Liver (tissue), 3 donors: ENCODE results near the gene POU6F2.

Source experiments
- EGR1 ChIP-seq, 2 donors: IDR thresholded peaks; 2 replicates each; pipeline ENCODE4 v1.6.1; 2016 to 2018; ENCODE audit warnings: antibody characterized with exemption in 2 of 2, low read depth in 2 of 2
- FOXA2 ChIP-seq: IDR thresholded peaks from 2 replicates; pipeline ENCODE4 v1.6.1; 2016; ENCODE audit warnings: antibody characterized with exemption
- GABPA ChIP-seq, 2 donors: IDR thresholded peaks in 1 of 2; conservative IDR thresholded peaks in 1 of 2; 2 replicates each; pipeline ENCODE4 v1.6.1; 2016; ENCODE audit warnings: antibody characterized with exemption in 2 of 2, mild to moderate bottlenecking in 1 of 2, moderate library complexity in 1 of 2
- HNF4A ChIP-seq, 2 donors: conservative IDR thresholded peaks; 2 replicates each; pipeline ENCODE4 v1.6.1; 2016; ENCODE audit warnings: antibody characterized with exemption in 2 of 2, mild to moderate bottlenecking in 2 of 2
- JUND ChIP-seq, 2 donors: IDR thresholded peaks; 2 replicates each; pipeline ENCODE4 v1.6.1; 2016; ENCODE audit warnings: antibody characterized with exemption in 2 of 2
- NR2F2 ChIP-seq: IDR thresholded peaks from 2 replicates; pipeline ENCODE4 v1.6.1; 2016; ENCODE audit warnings: antibody characterized with exemption
- RAD21 ChIP-seq, 2 donors: IDR thresholded peaks; 2 replicates each; pipeline ENCODE4 v1.6.1; 2016; ENCODE audit warnings: antibody characterized with exemption in 2 of 2, mild to moderate bottlenecking in 2 of 2
- RXRA ChIP-seq, 2 donors: IDR thresholded peaks; 2 replicates each; pipeline ENCODE4 v1.6.1; 2017 to 2018; ENCODE audit warnings: antibody characterized with exemption in 2 of 2, mild to moderate bottlenecking in 1 of 2
- TAF1 ChIP-seq: conservative IDR thresholded peaks from 2 replicates; pipeline ENCODE4 v1.6.1; 2016; ENCODE audit warnings: antibody characterized with exemption, mild to moderate bottlenecking
- YY1 ChIP-seq: IDR thresholded peaks from 2 replicates; pipeline ENCODE4 v1.6.1; 2016; ENCODE audit warnings: antibody characterized with exemption, mild to moderate bottlenecking
- TF ChIP-seq, protein P1 (sequence below): fragments of 150-350 bp; IDR thresholded peaks from 2 replicates; pipeline ENCODE4 v1.5.1; 2017; ENCODE audit warnings: improper control_type of control experiment, low read depth, low read length; ENCODE audit not compliant: missing input control
- TF ChIP-seq, protein P2 (sequence below): IDR thresholded peaks from 2 replicates; pipeline ENCODE4 v1.6.1; 2016; ENCODE audit warnings: antibody characterized with exemption
- TF ChIP-seq, protein P3 (sequence below): IDR thresholded peaks from 2 replicates; pipeline ENCODE4 v1.6.1; 2016; ENCODE audit warnings: antibody characterized with exemption, mild to moderate bottlenecking
- TF ChIP-seq, protein P4 (sequence below): IDR thresholded peaks from 2 replicates; pipeline ENCODE4 v1.6.1; 2016; ENCODE audit warnings: antibody characterized with exemption
- donor health status: healthy.
- donor health status: healthy.

DNA sequence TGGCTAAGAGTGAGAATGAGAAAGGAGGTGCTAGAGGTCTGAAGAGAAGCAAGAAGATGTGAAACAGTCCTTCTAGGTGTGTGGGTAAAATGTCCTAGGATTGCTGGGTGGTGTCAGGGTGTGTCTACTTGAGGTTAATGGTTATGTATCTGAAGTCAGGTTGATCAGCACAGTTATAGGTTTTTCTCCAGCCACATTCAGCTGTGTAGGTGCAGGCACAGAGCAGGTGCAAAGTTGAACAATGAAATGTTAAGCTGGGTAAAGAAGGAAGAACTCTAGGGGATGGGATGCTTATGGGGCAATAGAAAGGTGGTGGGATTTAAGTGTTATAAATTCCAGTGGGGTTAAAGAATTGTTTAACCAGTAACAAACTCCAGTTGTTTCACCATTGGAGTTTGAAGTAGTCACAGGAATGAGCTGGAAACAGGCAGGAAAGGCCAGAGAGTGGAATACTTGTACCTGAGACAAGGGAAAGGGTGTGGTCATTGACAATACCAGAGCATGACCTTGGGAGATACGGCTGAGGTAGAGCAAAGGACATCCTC, 388.1 kb downstream of the POU6F2 start:
- TF ChIP-seq, protein P1, sequence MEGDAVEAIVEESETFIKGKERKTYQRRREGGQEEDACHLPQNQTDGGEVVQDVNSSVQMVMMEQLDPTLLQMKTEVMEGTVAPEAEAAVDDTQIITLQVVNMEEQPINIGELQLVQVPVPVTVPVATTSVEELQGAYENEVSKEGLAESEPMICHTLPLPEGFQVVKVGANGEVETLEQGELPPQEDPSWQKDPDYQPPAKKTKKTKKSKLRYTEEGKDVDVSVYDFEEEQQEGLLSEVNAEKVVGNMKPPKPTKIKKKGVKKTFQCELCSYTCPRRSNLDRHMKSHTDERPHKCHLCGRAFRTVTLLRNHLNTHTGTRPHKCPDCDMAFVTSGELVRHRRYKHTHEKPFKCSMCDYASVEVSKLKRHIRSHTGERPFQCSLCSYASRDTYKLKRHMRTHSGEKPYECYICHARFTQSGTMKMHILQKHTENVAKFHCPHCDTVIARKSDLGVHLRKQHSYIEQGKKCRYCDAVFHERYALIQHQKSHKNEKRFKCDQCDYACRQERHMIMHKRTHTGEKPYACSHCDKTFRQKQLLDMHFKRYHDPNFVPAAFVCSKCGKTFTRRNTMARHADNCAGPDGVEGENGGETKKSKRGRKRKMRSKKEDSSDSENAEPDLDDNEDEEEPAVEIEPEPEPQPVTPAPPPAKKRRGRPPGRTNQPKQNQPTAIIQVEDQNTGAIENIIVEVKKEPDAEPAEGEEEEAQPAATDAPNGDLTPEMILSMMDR = no peak
- TF ChIP-seq, protein P2, sequence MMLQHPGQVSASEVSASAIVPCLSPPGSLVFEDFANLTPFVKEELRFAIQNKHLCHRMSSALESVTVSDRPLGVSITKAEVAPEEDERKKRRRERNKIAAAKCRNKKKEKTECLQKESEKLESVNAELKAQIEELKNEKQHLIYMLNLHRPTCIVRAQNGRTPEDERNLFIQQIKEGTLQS = no peak
- no peak for TF ChIP-seq JUND (IDR thresholded peaks at IDR 0.05)
- no peak for TF ChIP-seq YY1
- TF ChIP-seq RAD21 (IDR thresholded peaks at IDR 0.05) = no peak
- TF ChIP-seq FOXA2 = no peak
- no peak for TF ChIP-seq RXRA (IDR thresholded peaks at IDR 0.05)
- TF ChIP-seq, protein P3, sequence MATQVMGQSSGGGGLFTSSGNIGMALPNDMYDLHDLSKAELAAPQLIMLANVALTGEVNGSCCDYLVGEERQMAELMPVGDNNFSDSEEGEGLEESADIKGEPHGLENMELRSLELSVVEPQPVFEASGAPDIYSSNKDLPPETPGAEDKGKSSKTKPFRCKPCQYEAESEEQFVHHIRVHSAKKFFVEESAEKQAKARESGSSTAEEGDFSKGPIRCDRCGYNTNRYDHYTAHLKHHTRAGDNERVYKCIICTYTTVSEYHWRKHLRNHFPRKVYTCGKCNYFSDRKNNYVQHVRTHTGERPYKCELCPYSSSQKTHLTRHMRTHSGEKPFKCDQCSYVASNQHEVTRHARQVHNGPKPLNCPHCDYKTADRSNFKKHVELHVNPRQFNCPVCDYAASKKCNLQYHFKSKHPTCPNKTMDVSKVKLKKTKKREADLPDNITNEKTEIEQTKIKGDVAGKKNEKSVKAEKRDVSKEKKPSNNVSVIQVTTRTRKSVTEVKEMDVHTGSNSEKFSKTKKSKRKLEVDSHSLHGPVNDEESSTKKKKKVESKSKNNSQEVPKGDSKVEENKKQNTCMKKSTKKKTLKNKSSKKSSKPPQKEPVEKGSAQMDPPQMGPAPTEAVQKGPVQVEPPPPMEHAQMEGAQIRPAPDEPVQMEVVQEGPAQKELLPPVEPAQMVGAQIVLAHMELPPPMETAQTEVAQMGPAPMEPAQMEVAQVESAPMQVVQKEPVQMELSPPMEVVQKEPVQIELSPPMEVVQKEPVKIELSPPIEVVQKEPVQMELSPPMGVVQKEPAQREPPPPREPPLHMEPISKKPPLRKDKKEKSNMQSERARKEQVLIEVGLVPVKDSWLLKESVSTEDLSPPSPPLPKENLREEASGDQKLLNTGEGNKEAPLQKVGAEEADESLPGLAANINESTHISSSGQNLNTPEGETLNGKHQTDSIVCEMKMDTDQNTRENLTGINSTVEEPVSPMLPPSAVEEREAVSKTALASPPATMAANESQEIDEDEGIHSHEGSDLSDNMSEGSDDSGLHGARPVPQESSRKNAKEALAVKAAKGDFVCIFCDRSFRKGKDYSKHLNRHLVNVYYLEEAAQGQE = no peak
- TF ChIP-seq, protein P4, sequence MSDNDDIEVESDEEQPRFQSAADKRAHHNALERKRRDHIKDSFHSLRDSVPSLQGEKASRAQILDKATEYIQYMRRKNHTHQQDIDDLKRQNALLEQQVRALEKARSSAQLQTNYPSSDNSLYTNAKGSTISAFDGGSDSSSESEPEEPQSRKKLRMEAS = no peak
- TF ChIP-seq EGR1 (IDR thresholded peaks at IDR 0.05; ENCODE audit: low read depth in 2 of 2) = no peak
- no peak for TF ChIP-seq NR2F2
- TF ChIP-seq GABPA (IDR thresholded peaks at IDR 0.05 in 1 of 2, conservative IDR thresholded peaks at IDR 0.05 in 1 of 2) = no peak
- TF ChIP-seq TAF1 = no peak
- TF ChIP-seq HNF4A (conservative IDR thresholded peaks at IDR 0.05) = no peak
